GM21381 (cell line): ENCODE data around the gene RNU1-3.
"Not testable (repeated sequence)": the region's sequence is repeated elsewhere in the genome, so short reads cannot be mapped to it uniquely, and the experiment has no call there.

Experiments
- ATAC-seq: cut with Tn5 transposase; IDR thresholded peaks from one replicate; pipeline ENCODE4 v1.9.1; 2021; ENCODE audit warnings: mild to moderate bottlenecking, moderate library complexity; ENCODE audit not compliant: unreplicated experiment

RNU1-3 gene

DNA sequence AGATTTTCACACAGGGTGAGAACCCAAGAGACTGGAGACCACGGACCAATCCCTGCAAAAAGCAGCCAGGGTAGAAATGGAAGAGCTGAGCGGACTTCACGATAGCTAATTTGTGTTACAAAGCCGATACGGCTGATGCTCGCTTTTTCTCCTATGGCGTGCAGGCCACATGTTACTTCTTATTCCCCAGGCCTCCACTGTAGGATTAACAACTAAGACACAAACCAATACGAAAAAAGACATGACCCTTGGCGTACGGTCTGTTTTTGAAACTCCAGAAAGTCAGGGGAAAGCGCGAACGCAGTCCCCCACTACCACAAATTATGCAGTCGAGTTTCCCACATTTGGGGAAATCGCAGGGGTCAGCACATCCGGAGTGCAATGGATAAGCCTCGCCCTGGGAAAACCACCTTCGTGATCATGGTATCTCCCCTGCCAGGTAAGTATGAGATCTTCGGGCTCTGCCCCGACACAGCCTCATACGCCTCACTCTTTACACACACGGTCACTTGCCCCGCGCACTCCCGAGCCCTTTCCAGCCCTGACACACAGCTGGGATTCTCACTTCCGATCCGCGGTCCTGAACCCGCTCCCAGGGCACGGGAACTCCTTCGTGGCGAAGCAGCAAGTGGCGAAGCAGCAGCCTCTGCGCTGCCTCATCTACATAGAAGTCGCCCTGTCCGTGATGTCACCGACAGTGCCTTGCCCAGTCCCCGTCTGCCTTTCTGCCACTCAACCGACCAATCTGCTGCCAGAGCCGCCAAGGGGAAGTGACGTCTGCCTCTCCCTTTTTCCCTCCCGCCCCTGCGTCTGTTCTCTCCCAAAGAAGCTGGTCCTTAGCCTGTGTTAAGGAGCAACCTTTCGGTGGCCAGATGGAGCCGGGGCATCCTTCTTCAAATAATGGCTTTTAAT lies at the start of gene RNU1-3:
Gene RNU1-3, minus strand, starts transcription at position 447 of the 912 bp plus-strand sequence.
- peak; percentile 96 for ATAC-seq

DNA sequence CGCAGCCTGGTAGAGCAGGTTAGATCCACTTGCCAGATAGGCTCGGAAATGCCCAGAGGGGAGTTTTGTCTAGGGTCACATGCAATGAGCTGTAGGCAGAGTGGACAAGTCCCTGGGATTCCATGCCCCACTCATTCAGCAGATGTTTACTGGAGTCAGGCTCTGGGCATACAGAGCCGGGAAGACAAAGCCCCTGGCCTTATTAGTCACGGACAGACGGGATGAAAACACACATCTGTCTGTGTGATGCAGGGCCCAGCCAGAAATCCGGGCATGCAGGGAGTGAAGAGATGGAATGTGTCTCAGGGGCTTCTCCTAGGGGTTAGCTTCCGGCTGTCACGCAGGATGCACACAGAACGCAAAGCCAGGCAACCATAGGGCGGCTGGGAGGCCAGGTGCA lies 46.7 kb upstream of the RNU1-3 start:
- not testable (repeated sequence) for ATAC-seq

GRCh38 chr1:16712984-16713383 lies 46.2 kb upstream of the RNU1-3 start:
- ATAC-seq = not testable (repeated sequence)

GRCh38 chr1:16712582-16712981 lies 45.8 kb upstream of the RNU1-3 start:
- ATAC-seq = not testable (repeated sequence)

DNA sequence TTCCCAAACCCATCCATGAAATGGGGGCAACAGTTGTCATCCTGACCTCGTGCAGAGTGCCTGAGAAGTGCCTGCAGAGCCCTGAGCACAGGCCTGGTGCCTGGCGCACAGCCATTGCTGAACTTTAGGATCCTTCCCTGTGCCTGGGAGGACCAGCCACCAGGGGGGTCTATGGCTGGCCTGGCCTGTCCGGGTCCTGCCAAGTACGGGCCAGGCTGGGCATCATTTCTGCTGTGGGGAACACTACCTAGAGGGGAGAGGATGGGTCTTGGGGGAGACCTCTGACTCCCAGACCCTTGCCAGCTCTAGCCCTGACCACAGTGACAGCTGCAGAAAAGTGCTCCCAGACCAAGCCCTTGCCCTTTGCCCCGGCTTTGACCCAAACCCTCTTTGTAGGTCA lies 45.4 kb upstream of the RNU1-3 start:
- ATAC-seq = not testable (repeated sequence)

DNA sequence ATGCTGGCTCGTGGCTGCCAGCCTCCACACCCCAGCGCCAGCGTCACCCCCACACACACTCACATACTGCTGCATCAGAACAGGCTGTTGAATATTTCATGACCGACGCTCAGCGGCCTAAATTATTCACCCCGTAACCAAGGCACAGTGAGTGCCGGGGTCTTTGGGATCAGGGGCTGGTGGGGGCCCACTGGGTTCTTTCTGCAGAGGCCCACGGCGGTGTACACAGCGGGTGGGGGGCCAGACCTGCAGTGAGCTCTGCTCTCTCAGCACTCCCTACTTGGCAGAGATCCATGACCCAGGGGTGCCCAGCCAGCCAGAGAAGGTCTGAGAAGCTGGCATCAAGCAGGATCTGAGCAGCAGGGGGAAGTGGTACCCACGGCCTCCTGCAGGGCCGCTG lies 43.9 kb upstream of the RNU1-3 start:
- ATAC-seq = not testable (repeated sequence)

DNA sequence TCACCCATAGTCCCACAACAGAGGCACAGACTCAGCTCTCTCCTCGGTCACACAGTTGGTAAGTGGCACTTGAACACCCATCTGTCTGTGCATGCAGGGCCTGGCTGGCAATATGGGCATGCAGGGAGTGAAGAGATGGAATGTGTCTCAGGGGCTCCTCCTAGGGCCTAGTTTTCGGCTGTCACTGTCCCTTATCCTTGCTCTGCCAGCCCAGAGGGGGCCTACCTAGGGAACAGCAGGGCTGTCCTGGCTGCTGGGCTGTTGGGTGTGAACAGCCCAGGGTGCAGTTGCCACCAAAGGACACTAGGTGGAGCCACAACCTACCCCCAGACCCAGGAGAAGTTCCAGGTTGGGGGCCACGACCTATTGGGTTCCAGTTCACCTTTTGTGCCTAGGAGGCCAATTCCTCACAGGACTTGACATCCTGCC lies 42.9 kb upstream of the RNU1-3 start:
- not testable (repeated sequence) for ATAC-seq

- ATAC-seq = not testable (repeated sequence)
Observed at GRCh38 chr1:16708704-16709103, 42.0 kb upstream of the RNU1-3 start.

- not testable (repeated sequence) for ATAC-seq
Observed at GRCh38 chr1:16707130-16708093, 40.7 kb upstream of the RNU1-3 start.

DNA sequence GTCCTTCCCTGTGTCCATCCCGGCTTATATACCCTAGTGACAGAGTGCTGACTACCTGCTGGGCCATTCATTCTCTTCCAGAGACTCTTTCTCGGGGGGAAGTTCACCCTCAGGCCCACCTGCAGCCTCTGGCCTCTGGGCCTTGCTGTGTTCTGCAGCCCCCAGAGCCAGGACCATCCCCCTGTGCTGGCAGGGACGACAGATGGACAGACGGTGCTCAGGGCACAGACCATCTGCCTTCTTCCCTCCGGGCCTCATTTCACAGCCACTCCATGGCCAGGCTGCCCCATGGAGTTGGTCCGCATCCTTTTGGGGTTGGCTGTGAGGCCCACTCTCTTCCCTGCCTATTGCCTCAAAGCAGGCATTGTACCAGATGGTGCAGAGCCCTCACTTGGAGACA lies 39.6 kb upstream of the RNU1-3 start:
- ATAC-seq = not testable (repeated sequence)

- not testable (repeated sequence) for ATAC-seq
Observed at GRCh38 chr1:16704502-16705100, 37.9 kb upstream of the RNU1-3 start.

DNA sequence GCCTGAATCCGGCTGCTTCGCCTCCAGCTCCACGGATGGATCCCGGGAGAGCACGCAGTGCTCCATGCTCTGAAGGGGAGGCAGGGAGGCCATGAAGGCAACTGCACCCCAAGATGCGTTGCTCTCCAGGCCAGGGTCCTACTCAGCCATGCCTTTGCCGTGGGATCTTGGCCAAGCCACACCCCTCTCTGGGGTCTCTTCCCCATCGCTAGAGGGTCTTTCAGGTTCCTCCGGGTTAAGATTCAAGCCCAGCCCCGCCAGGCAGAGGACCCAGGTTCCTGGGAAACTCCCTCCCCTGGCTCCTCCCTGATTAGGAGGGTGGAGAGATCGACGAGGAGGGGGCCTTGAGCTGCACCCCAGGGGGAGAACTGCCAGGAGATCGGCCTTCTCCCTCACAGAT lies 37.3 kb upstream of the RNU1-3 start:
- not testable (repeated sequence) for ATAC-seq

- ATAC-seq = not testable (repeated sequence)
Observed at GRCh38 chr1:16703602-16704001, 36.9 kb upstream of the RNU1-3 start.

DNA sequence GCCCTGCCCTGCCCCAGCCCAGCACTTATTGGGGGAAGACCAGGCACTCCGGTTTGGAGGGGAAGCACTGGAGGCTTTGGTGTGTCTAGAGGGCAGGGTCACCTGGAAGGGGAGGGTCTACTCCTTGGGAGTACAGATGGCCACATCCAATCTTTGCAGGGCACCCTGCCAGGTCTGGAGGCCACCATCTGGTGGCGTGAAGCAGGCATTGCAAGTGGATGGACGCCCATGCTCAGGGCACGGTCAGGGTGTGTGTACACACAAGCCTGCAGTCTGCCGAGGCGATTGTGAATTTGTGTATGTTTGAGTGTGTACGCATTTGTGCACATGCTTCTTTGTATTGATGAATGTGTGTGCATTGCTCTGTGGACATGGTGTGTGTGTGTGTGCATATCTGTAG lies 36.4 kb upstream of the RNU1-3 start:
- not testable (repeated sequence) for ATAC-seq

- ATAC-seq = not testable (repeated sequence)
Observed at GRCh38 chr1:16702280-16702679, 35.5 kb upstream of the RNU1-3 start.

DNA sequence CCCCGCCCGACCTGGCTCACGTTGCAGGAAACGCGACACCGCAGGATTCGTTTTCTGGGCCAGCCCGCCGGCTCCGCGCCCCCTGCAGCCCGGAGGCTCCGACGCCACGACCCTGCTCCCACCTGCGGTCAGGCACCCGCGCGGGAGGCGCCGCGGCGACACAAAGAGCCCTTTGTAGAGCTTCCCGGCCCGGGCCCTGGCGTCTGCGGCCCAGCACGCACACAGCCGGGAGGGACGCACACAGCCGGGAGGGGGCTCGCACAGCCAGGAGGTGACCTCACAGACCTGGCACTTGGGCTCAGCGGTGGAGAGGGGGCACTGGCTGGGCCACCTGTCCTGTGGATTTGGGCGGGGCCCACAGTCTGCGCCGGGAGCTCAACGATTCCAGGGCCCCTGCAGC lies 34.4 kb upstream of the RNU1-3 start:
- not testable (repeated sequence) for ATAC-seq

DNA sequence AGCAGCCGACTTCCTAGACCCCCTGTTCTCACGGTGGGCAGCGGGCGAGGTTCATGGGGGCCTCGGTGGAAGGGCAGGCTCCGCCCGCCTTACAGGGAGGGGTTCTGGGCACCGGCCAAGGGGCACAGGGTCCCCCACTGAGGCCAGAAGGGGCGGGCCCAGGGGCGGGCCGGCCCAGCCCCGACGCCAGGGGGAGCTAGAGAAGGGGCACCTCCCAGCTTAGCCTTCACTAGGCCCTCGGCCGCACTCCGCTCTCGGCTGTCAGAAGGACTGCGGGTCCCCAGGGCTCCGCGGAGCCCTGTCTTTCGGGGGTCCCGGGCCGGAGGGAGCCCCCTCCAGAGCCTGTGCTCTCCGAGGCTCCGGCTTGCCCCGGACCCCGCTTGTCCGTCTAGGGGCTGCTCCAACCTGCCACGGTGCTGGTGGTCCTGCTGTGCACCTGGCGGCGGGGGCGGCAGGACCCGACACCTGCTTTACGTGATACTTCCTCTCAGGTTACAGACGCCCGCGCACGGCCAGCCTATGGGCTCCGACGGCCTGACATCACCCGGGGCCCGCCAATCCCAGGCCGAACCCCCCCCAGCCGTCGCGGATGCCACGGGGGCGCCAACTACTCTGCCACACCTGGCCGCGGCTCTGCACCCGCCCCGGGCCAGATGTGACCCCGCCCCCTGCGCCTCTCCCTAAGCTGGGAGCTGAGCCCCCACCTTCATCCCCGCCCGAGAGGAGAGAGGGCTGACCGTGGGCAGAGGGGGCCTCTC lies 33.6 kb upstream of the RNU1-3 start:
- not testable (repeated sequence) for ATAC-seq

DNA sequence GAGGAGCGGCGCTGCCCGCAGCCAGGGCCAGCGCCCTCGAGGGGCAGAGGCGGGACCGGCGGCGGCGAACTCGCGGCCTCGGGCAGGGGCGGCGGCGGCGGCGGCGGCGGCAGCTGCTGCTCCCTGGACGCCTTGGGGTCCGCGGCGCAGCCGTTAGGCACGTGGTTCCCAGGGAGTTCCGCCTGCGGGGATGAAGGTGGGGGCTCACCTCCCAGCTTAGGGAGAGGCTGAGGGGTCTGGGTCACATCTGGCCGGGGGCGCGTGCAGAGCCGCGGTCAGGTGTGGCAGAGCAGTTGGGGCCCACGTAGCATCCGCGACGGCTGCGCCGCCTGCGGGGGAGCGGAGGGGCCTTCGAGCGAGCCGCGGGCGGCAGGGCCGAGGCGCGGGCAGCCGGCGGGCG lies 32.7 kb upstream of the RNU1-3 start:
- not testable (repeated sequence) for ATAC-seq

DNA sequence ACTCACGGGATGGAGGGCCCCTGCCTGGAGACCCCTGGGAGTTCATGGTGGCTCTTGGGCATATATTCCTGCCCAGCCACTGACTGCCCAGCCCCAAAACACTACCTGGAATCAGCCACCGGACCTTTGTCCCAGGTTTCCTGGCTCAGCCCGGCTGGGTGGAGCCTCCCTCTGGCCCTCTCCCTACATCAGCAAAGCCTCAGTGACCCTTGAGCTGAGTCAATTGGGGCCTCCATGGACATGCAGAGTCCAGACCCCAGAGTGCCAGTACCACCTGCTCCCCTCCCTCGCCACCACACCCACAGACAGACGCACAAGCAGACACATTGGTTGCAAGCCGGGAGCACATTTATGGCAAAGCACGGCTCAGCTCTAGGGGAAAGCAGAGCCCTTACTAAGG lies 30.4 kb upstream of the RNU1-3 start:
- not testable (repeated sequence) for ATAC-seq

GRCh38 chr1:16696507-16697150 lies 29.9 kb upstream of the RNU1-3 start:
- not testable (repeated sequence) for ATAC-seq
